NCI-H2196 (cell line): Measurements from ENCODE around the gene SMARCD3.

ENCODE experiments used
- DNase-seq: peaks from one replicate; lab custom pipeline; 2025; ENCODE audit not compliant: unreplicated experiment; lab: John Stamatoyannopoulos, UW

The SMARCD3 gene

GRCh38 chr7:151272877-151273276 is 24.4 kb upstream of the SMARCD3 start:
- DNase-seq = no peak

GRCh38 chr7:151272405-151272804 is 23.9 kb upstream of the SMARCD3 start:
- no peak for DNase-seq

GRCh38 chr7:151271699-151272355 is 23.3 kb upstream of the SMARCD3 start:
- DNase-seq = no peak

GRCh38 chr7:151269511-151269910 is 21.0 kb upstream of the SMARCD3 start:
- DNase-seq = no peak

- DNase-seq = no peak
Observed at GRCh38 chr7:151265351-151265931, 16.9 kb upstream of the SMARCD3 start.

- DNase-seq = no peak
Observed at GRCh38 chr7:151264615-151265014, 16.1 kb upstream of the SMARCD3 start.

- DNase-seq = no peak
Observed at GRCh38 chr7:151261529-151261928, 13.0 kb upstream of the SMARCD3 start.

GRCh38 chr7:151260883-151261282 is 12.4 kb upstream of the SMARCD3 start:
- no peak for DNase-seq

GRCh38 chr7:151260471-151260870 is 12.0 kb upstream of the SMARCD3 start:
- no peak for DNase-seq

GRCh38 chr7:151257990-151258389 is 9.5 kb upstream of the SMARCD3 start:
- no peak for DNase-seq

GRCh38 chr7:151256410-151257045 is 8.0 kb upstream of the SMARCD3 start:
- DNase-seq = no peak

GRCh38 chr7:151255390-151255789 is 6.9 kb upstream of the SMARCD3 start:
- no peak for DNase-seq

GRCh38 chr7:151254851-151255250 is 6.4 kb upstream of the SMARCD3 start:
- DNase-seq = no peak

- DNase-seq = no peak
Observed at GRCh38 chr7:151254316-151254715, 5.8 kb upstream of the SMARCD3 start.

- DNase-seq = no peak
Observed at GRCh38 chr7:151252961-151253711, 4.6 kb upstream of the SMARCD3 start.

- no peak for DNase-seq
Observed at GRCh38 chr7:151252561-151252835, 4.0 kb upstream of the SMARCD3 start.

GRCh38 chr7:151251689-151252560 is 3.4 kb upstream of the SMARCD3 start:
- DNase-seq = peak; percentile 46

GRCh38 chr7:151251328-151251688 is 2.8 kb upstream of the SMARCD3 start:
- DNase-seq = no peak

GRCh38 chr7:151250181-151251132 is 2.0 kb upstream of the SMARCD3 start:
- DNase-seq = no peak

- DNase-seq = peak; percentile 18
Observed at GRCh38 chr7:151249732-151250072, 1.2 kb upstream of the SMARCD3 start.
